HG03280 (cell line): ENCODE measurements around the gene SFT2D3.

Source experiments
- ATAC-seq: cut with Tn5 transposase; IDR thresholded peaks from one replicate; pipeline ENCODE4 v1.9.1; 2021; ENCODE audit warnings: mild to moderate bottlenecking, moderate library complexity; ENCODE audit not compliant: unreplicated experiment

SFT2D3 gene

DNA sequence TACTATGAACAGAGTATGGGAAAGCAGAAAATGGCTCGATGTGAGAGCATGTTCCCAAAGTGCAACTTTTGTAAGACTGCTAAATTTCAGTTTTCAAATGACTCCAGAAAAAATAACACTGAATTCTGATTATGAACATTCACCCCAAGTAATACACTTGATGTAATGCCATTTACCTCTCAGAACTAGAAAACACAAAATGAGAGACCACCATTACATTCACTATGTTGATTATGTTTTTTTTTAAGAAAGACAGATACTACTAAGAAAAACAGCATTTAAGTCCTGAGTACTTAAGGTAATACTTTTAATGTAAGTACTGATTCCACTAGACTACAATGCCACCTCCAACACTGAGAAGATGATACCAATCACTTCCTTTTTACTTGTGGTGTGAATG is 38.5 kb downstream of the SFT2D3 start:
- ATAC-seq = no peak

DNA sequence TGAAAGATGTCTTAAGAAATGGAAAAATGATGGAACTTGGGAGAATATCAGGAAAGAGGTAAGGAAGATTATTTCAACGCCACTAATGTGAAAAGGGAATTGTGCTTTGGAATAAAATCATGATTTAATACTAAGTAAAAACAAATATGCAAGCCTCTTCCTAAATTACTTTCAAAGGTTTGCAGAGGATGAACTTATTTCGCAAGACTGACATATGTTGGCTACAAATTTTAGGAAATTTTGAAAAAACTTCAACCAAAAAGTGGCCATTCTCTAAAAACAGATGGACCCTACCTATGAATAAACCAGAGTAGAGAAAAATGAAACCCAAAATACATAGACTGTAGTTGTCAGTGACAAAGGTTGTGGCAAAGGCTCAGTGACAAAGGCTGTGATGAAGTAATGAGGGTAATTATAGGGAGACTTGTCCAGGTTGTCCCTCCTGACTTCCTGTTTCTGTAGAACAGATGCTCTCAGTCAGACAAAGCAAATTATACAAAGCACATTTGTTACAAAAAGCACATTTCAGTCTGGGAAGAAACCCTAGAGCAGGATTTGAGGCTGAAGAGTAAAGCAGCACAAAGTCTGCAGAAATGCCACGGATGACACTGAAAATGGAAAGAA is 39.5 kb downstream of the SFT2D3 start:
- no peak for ATAC-seq

DNA sequence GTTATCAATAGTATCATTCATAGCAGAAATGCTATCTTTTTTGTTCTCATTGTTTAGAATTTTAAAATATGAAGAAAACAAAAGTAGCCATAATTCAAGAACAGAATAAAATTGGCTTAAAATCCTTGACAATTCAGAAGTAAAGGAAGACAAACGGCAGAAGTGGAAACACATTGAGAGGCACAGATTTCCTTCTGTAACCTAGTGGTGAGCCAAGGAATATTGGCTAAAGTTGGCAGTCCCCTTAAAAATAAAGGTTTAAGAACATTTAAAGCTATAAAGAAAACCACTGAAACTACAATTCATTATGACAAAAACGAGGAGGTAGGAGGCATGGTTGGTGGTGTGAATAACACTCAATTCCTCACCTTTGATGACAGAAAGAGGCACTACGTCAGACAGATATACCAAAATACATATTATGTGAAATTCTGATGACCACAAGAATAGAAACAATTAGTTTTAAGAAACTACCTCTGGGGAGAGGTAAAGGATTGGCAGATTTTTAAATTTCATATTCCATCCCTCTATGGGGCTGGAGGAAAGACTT is 42.3 kb downstream of the SFT2D3 start:
- peak; percentile 57 for ATAC-seq

DNA sequence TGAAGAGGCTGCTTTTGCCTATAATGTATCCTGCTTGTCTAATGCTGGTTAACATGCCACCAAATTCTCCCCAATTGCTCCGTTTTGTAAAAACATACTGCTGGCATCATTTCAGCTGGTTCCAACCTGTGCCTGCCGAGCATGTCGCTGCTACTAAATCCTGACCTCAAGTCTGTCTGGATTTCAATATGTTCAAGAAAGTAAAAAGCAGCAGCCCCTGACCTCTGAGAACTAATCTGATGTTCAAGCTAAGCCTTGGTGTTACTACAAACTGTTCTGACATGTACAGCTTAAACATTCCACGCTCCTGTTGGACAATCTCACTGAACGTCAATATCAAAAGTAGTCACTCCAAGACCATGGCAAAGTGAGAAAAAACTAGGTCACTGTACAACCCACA is 46.3 kb downstream of the SFT2D3 start:
- ATAC-seq = no peak

DNA sequence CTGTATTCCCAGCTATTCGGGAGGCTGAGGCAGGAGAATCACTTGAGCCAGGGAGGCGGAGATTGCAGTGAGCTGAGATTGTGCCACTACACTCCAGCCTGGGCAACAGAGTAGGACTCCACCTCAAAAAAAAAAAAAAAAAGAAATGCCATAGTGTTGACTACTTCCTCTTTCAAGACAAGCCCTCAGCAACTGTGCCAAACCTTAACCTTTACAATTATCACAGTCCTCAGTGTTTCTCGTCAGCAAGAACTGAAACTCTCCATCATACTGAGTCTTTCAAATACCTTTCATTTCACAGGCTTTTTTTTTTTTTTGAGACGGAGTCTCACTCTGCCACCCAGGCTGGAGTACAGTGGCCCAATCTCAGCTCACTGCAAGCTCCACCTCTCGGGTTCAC is 48.2 kb downstream of the SFT2D3 start:
- ATAC-seq = peak; percentile 99

DNA sequence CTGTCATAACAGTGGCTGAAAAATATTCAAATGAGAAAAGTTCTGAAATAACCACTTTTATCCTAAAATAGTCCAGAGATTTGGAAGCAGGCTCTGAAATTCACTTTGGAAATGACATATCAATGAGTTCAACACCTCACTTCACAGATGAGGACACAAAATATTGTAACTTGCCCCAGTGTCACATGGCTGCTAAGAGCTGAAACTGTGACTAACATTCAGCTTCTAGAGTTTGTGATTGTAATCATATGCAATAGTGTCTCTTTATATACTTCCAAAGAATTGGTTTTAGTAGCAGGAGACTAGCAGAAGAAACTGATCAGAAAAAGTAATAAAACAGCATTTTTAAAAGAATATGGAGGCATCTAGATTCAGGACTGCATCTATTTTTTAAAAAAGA is 52.1 kb downstream of the SFT2D3 start:
- no peak for ATAC-seq

DNA sequence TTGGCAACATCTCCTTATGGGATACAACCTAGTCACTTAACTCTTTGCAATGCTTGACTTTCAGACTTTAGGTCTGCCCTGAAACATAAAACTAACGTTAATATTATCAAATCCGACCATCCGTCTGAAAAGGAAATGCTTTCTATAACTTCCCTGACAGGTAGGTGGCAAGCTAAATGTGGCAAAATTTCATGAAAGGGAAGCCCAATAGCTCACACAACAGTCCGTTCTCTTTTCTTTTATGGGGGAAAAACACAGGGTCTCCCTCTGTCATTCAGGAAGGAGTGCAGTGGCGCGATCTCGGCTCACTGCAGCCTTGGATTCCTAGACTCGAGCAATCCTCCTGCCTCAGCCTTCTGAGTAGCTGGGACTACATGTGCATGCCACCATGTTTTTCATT is 52.9 kb downstream of the SFT2D3 start:
- no peak for ATAC-seq
